Measurements from ENCODE around the gene RICTOR. TPM values are rescaled to one million over a fixed set of nuclear protein-coding genes. Genes with fewer than 3 reads are reported as not detected.

The RICTOR gene
- total and polyA plus RNA-seq, 9 of the 15 experiments (the other 6 are each of a cell fraction or from before 2014, with no cell fraction given): 13.9 to 46.6 (median 22.6) TPM

GRCh38 chr5:39116344-39117170 is 42.4 kb upstream of the RICTOR start (continued):
- TF ChIP-seq CHD7 (IDR thresholded peaks at IDR 0.05; ENCODE audit: low read depth, low read length): no peak
- TF ChIP-seq ARID3A (IDR thresholded peaks at IDR 0.05; ENCODE audit: borderline replicate concordance, low read depth, low read length): 0 out of 2 replicates have a peak, but pooled peaks have one; percentile 10
- TF ChIP-seq ATF3 (IDR thresholded peaks at IDR 0.05): peak; percentile 65; the same call in 1 of the 2 replicates
- no peak for TF ChIP-seq ATF3 (CRISPR knock-in tag; conservative IDR thresholded peaks at IDR 0.05)
- TF ChIP-seq MNT (conservative IDR thresholded peaks at IDR 0.05): 0 out of 4 replicates have a peak, but pooled peaks have one; percentile 5 to 13
- peak; percentile 78 for TF ChIP-seq ARID1B (IDR thresholded peaks at IDR 0.05)
- peak; percentile 45; the same call in 1 of the 2 replicates for TF ChIP-seq NBN (IDR thresholded peaks at IDR 0.05; ENCODE audit: low read depth)
- 0 out of 2 replicates have a peak, but pooled peaks have one; percentile 23 for TF ChIP-seq ZNF311 (CRISPR knock-in tag; IDR thresholded peaks at IDR 0.05)
- peak; percentile 33 for TF ChIP-seq POLR2H (tag; IDR thresholded peaks at IDR 0.05; ENCODE audit: low read depth)
- peak; percentile 63 for TF ChIP-seq EP300 (IDR thresholded peaks at IDR 0.05; ENCODE audit: low read length)
